OCI-LY3 (cell line): ENCODE measurements around the gene C4orf17.

Source experiments
- EZH2phosphoT487 ChIP-seq: fragments of 200-600 bp; shearing (Covaris generic); IDR thresholded peaks from 2 replicates; pipeline ENCODE4 v1.6.1; 2018; ENCODE audit warnings: antibody characterized with exemption, mixed run types, low read depth
- TF ChIP-seq, protein P1 (sequence below): fragments of 200-600, 300-600 bp; sonication (generic); IDR thresholded peaks from 2 replicates; pipeline ENCODE4 v1.5.1; 2014; ENCODE audit warnings: antibody characterized with exemption, low read length, low read depth

DNA sequence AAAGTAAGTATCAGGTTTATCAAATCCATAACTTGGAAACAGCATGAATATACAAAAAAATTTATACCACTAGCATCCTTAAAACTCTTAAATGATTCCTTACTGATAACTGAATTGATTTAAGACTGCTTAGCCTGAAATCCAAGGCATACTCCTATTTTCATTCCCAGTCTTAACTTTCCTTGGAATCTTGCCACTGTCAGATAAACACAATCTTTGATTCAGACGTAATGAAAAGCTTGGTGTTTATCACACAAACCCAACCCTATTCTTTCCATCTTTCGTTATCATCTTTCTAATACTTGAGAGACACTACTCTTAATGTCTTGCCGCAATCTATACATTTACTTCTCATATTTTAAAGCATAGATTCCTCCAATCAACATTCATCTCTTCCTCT, 19.1 kb downstream of the C4orf17 start:
- no peak for TF ChIP-seq EZH2phosphoT487
- TF ChIP-seq, protein P1, sequence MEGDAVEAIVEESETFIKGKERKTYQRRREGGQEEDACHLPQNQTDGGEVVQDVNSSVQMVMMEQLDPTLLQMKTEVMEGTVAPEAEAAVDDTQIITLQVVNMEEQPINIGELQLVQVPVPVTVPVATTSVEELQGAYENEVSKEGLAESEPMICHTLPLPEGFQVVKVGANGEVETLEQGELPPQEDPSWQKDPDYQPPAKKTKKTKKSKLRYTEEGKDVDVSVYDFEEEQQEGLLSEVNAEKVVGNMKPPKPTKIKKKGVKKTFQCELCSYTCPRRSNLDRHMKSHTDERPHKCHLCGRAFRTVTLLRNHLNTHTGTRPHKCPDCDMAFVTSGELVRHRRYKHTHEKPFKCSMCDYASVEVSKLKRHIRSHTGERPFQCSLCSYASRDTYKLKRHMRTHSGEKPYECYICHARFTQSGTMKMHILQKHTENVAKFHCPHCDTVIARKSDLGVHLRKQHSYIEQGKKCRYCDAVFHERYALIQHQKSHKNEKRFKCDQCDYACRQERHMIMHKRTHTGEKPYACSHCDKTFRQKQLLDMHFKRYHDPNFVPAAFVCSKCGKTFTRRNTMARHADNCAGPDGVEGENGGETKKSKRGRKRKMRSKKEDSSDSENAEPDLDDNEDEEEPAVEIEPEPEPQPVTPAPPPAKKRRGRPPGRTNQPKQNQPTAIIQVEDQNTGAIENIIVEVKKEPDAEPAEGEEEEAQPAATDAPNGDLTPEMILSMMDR = no peak
